ENCODE measurements around the gene MTFR1L.
A peak's percentile ranks its signal among the peaks of the same experiment; 100 is the strongest.
"Not testable (repeated sequence)": the region's sequence is repeated elsewhere in the genome, so short reads cannot be mapped to it uniquely, and the experiment has no call there.

The MTFR1L gene

DNA sequence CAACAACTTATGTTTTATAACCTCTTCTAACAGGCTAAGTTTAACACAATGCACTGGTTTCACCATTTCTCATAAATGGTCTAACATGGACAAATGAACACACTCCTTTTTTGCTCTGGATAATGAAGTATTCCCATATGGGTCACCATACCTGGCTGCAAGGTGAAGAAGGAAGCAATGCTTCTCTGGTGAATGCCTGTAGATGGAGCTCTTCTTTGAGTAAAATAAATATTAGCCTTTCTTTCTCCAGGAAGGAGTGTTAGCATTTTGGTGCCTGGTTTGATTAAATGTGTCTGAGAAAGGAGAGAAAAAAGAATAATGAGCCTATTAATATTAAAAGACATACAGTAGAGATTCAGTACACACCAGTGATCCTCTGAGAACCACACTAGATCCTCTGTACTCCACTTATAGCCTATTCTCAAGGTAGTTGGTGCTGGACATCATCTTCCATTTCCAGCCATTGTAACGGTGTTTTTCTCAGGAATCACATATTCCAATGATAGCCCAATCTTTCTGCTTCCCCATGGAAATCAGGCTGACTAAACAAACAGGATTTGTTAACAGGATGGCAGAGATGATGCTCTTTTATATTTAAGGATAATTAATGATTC, 17.6 kb downstream of the MTFR1L start:
- TF ChIP-seq, protein P1, sequence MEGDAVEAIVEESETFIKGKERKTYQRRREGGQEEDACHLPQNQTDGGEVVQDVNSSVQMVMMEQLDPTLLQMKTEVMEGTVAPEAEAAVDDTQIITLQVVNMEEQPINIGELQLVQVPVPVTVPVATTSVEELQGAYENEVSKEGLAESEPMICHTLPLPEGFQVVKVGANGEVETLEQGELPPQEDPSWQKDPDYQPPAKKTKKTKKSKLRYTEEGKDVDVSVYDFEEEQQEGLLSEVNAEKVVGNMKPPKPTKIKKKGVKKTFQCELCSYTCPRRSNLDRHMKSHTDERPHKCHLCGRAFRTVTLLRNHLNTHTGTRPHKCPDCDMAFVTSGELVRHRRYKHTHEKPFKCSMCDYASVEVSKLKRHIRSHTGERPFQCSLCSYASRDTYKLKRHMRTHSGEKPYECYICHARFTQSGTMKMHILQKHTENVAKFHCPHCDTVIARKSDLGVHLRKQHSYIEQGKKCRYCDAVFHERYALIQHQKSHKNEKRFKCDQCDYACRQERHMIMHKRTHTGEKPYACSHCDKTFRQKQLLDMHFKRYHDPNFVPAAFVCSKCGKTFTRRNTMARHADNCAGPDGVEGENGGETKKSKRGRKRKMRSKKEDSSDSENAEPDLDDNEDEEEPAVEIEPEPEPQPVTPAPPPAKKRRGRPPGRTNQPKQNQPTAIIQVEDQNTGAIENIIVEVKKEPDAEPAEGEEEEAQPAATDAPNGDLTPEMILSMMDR (IDR thresholded peaks at IDR 0.05; ENCODE audit: low read depth, low read length): peak; percentile 27
- H3K4me3 ChIP-seq (replicated peaks in 1 of 2; ENCODE audit: low read depth in 2 of 2, low read length in 2 of 2): no peak overlapping the region
- peak; percentile 17 to 32 for DNase-seq (ENCODE audit: low read depth in 2 of 2)

- DNase-seq (ENCODE audit: low read depth in 2 of 2); H3K4me3 ChIP-seq (replicated peaks in 1 of 2; ENCODE audit: low read depth in 2 of 2, low read length in 2 of 2): not testable (repeated sequence)
These were observed 20.1 kb downstream of the MTFR1L start for GRCh38 chr1:25839808-25840207.

DNA sequence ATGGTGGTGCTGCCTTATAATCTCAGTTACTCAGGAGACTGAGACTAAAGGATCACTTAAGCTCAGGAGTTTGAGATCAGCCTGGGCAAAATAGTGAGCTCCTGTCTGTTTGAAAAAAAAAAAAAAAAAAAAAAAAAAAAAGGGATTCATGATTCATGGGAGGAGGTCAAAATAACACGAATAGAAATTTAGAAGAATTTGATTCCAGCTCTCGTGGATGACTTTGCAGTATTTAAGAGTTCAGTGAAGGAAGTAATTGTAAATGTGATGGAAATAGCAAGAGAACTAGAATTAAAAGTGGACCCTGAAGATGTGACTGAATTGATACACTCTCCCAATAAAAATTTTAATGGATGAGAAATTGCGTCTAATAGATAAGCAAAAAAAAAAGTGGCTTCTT, 23.7 kb downstream of the MTFR1L start:
- TF ChIP-seq, protein P1 (IDR thresholded peaks at IDR 0.05; ENCODE audit: low read depth, low read length): no peak
- DNase-seq (ENCODE audit: low read depth in 2 of 2): peak in 1 of 2 donors; percentile 10
- H3K4me3 ChIP-seq (replicated peaks in 1 of 2; ENCODE audit: low read depth in 2 of 2, low read length in 2 of 2): no peak overlapping the region

GRCh38 chr1:25844536-25845337, 25.0 kb downstream of the MTFR1L start:
- DNase-seq (ENCODE audit: low read depth in 2 of 2): no peak
- no peak overlapping the region for H3K4me3 ChIP-seq (replicated peaks in 1 of 2; ENCODE audit: low read depth in 2 of 2, low read length in 2 of 2)
- TF ChIP-seq, protein P1 (IDR thresholded peaks at IDR 0.05; ENCODE audit: low read depth, low read length): no peak

GRCh38 chr1:25845664-25846063, 25.9 kb downstream of the MTFR1L start:
- no peak overlapping the region for H3K4me3 ChIP-seq (replicated peaks in 1 of 2; ENCODE audit: low read depth in 2 of 2, low read length in 2 of 2)
- TF ChIP-seq, protein P1 (IDR thresholded peaks at IDR 0.05; ENCODE audit: low read depth, low read length): no peak
- DNase-seq (ENCODE audit: low read depth in 2 of 2): no peak

DNA sequence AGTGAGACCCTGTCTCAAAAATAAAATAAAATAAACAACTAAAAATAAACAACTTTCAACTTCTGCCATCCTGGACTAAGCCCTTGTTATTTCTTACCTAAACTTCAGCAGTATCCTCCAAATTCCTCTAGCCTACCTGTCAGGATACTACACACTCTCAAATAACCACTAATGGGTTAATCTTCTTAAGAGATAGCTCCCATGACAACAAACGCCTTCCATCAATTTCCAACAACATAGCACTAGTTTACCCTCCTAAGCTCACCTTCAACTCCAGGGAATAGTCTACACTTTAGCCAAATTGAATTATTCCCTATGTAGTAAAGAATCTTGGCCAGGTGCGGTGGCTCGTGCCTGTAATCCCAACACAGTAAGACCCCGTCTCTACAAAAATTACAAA, 28.2 kb downstream of the MTFR1L start:
- H3K4me3 ChIP-seq (replicated peaks in 1 of 2; ENCODE audit: low read depth in 2 of 2, low read length in 2 of 2): no peak overlapping the region
- no peak for DNase-seq (ENCODE audit: low read depth in 2 of 2)
- TF ChIP-seq, protein P1 (IDR thresholded peaks at IDR 0.05; ENCODE audit: low read depth, low read length): no peak

DNA sequence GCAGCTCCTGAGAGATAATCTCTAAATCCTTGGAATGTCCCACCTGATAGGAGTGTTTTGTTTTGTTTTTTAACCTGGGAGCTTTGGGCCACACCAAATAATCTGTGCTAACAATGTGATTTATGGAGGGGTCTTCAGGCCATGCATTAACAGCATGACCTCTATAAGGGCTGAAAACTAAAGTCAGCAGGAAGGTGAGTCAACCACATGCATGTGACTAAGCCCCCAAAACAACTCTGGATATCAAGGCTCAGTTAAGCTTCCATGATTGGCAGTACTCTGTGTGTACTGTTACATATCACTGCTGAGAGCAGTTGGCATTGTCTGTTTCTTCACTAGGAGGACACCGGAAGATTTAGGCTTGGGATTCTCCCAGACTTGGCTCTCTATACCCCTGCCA, 28.8 kb downstream of the MTFR1L start:
- H3K4me3 ChIP-seq (replicated peaks in 1 of 2; ENCODE audit: low read depth in 2 of 2, low read length in 2 of 2): no peak overlapping the region
- TF ChIP-seq, protein P1 (IDR thresholded peaks at IDR 0.05; ENCODE audit: low read depth, low read length): no peak
- DNase-seq (ENCODE audit: low read depth in 2 of 2): no peak

Measured in cardiac fibroblast (primary cell).